H9 (cell line): ENCODE data around the gene FBL. TPM values are rescaled to one million over a fixed set of nuclear protein-coding genes. Genes with fewer than 3 reads are reported as not detected.

ENCODE experiments used
- DNase-seq: peaks from one replicate; pipeline ENCODE4 v3.0.0-alpha.2; 2017
- H2AFZ ChIP-seq: one replicate; pipeline ENCODE4 v1.6.1; 2013; ENCODE audit warnings: mild to moderate bottlenecking, low read length, control low read depth, moderate library complexity
- H2AK5ac ChIP-seq: 2 replicates; pipeline ENCODE4 v1.6.1; 2013; ENCODE audit warnings: low read length, control low read depth, mixed read lengths; ENCODE audit not compliant: insufficient read length
- H2BK120ac ChIP-seq: one replicate; pipeline ENCODE4 v1.6.1; 2013; ENCODE audit warnings: low read depth, mild to moderate bottlenecking, low read length, control low read depth, inconsistent platforms; ENCODE audit not compliant: poor library complexity, severe bottlenecking
- H2BK12ac ChIP-seq: 2 replicates; pipeline ENCODE4 v1.6.1; 2013; ENCODE audit warnings: low read length, control low read depth, mixed read lengths, low read depth; ENCODE audit not compliant: insufficient read length
- H2BK15ac ChIP-seq: 2 replicates; pipeline ENCODE4 v1.6.1; 2013; ENCODE audit warnings: low read depth, low read length, control low read depth
- H2BK20ac ChIP-seq: one replicate; pipeline ENCODE4 v1.6.1; 2013; ENCODE audit warnings: low read depth, mild to moderate bottlenecking, low read length, control low read depth, inconsistent platforms; ENCODE audit not compliant: poor library complexity, severe bottlenecking
- H2BK5ac ChIP-seq: 2 replicates; pipeline ENCODE4 v1.6.1; 2013; ENCODE audit warnings: low read length, control low read depth, mixed read lengths; ENCODE audit not compliant: insufficient read length
- H3K14ac ChIP-seq: 2 replicates; pipeline ENCODE4 v1.6.1; 2013; ENCODE audit warnings: low read length, control low read depth; ENCODE audit not compliant: insufficient read depth
- H3K18ac ChIP-seq: 2 replicates; pipeline ENCODE4 v1.6.1; 2013; ENCODE audit warnings: low read depth, mild to moderate bottlenecking, mixed read lengths, low read length, control low read depth; ENCODE audit not compliant: insufficient read length
- H3K23ac ChIP-seq: 2 replicates; pipeline ENCODE4 v1.6.1; 2013; ENCODE audit warnings: low read length, control low read depth, mixed read lengths, low read depth; ENCODE audit not compliant: insufficient read length
- H3K23me2 ChIP-seq: 2 replicates; pipeline ENCODE4 v1.6.1; 2013; ENCODE audit warnings: low read depth, mild to moderate bottlenecking, mixed read lengths, low read length, control low read depth; ENCODE audit not compliant: insufficient read length, poor library complexity, severe bottlenecking
- H3K27ac ChIP-seq: 2 replicates; pipeline ENCODE4 v1.5.1; 2013; ENCODE audit warnings: low read length, control low read depth, mixed read lengths, low read depth; ENCODE audit not compliant: insufficient read length
- H3K27me3 ChIP-seq: 2 replicates; pipeline ENCODE4 v1.6.1; 2013; ENCODE audit warnings: low read length, control low read depth, inconsistent platforms; ENCODE audit not compliant: insufficient read depth
- H3K4ac ChIP-seq: 2 replicates; pipeline ENCODE4 v1.6.1; 2013; ENCODE audit warnings: low read depth, mild to moderate bottlenecking, control low read depth, inconsistent platforms, low read length, moderate library complexity
- H3K4me1 ChIP-seq: 2 replicates; pipeline ENCODE4 v1.6.1; 2013; ENCODE audit warnings: low read length, control low read depth, inconsistent platforms; ENCODE audit not compliant: insufficient read depth
- H3K4me2 ChIP-seq: 2 replicates; pipeline ENCODE4 v1.6.1; 2013; ENCODE audit warnings: low read length, control low read depth, mixed read lengths; ENCODE audit not compliant: insufficient read length, insufficient read depth
- H3K56ac ChIP-seq: 2 replicates; pipeline ENCODE4 v1.6.1; 2013; ENCODE audit warnings: low read depth, mild to moderate bottlenecking, mixed read lengths, low read length, control low read depth; ENCODE audit not compliant: insufficient read length
- H3K79me1 ChIP-seq: 2 replicates; pipeline ENCODE4 v1.6.1; 2013; ENCODE audit warnings: low read depth, mild to moderate bottlenecking, moderate library complexity, low read length, control low read depth, inconsistent platforms; ENCODE audit not compliant: insufficient read depth, poor library complexity, severe bottlenecking
- H3K79me2 ChIP-seq: 2 replicates; pipeline ENCODE4 v1.6.1; 2013; ENCODE audit warnings: low read length, control low read depth, inconsistent platforms; ENCODE audit not compliant: insufficient read depth
- H3K9ac ChIP-seq: 2 replicates; pipeline ENCODE4 v1.6.1; 2013; ENCODE audit warnings: low read length, control low read depth, mixed read lengths; ENCODE audit not compliant: insufficient read length; ENCODE audit errors: extremely low read depth
- H3K9me3 ChIP-seq: one replicate; pipeline ENCODE4 v1.6.1; 2013; ENCODE audit warnings: low read depth, low read length, inconsistent platforms; ENCODE audit not compliant: control insufficient read depth
- H3T11ph ChIP-seq: one replicate; pipeline ENCODE4 v1.6.1; 2013; ENCODE audit warnings: mild to moderate bottlenecking, low read length, control low read depth, inconsistent platforms
- H4K20me1 ChIP-seq: one replicate; pipeline ENCODE4 v1.6.1; 2013; ENCODE audit not compliant: control insufficient read depth, insufficient read length, insufficient read depth
- H4K5ac ChIP-seq: 2 replicates; pipeline ENCODE4 v1.6.1; 2013; ENCODE audit warnings: low read depth, mild to moderate bottlenecking, mixed read lengths, low read length, control low read depth; ENCODE audit not compliant: insufficient read length
- H4K8ac ChIP-seq: replicated peaks from 2 replicates; pipeline ENCODE4 v1.6.1; 2013; ENCODE audit warnings: low read length, control low read depth, mixed read lengths, low read depth; ENCODE audit not compliant: insufficient read length
- H4K91ac ChIP-seq: 2 replicates; pipeline ENCODE4 v1.6.1; 2013; ENCODE audit warnings: low read depth, mild to moderate bottlenecking, moderate library complexity, mixed read lengths, low read length, control low read depth; ENCODE audit not compliant: insufficient read length
- H3K27ac Mint-ChIP-seq, 3 experiments: 2 replicates in 2 of 3; 3 replicates in 1 of 3; pipeline ENCODE4 v1.8.0; 2020 to 2021; ENCODE audit warnings: mixed read lengths in 3 of 3, mild to moderate bottlenecking in 1 of 3, moderate library complexity in 1 of 3
- H3K27me3 Mint-ChIP-seq: 2 replicates; pipeline ENCODE4 v1.8.0; 2021; ENCODE audit warnings: low read depth, mild to moderate bottlenecking, moderate library complexity, mixed read lengths
- H3K36me3 Mint-ChIP-seq, 3 experiments: 2 replicates in 2 of 3; 3 replicates in 1 of 3; pipeline ENCODE4 v1.8.0; 2020 to 2021; ENCODE audit warnings: low read depth in 3 of 3, mixed read lengths in 3 of 3; ENCODE audit not compliant: insufficient read depth in 1 of 3
- H3K4me1 Mint-ChIP-seq, 2 experiments: 2 replicates each; pipeline ENCODE4 v1.8.0; 2020; ENCODE audit warnings: mixed read lengths in 2 of 2
- H3K4me3 Mint-ChIP-seq, 2 experiments: 2 replicates in 1 of 2; 3 replicates in 1 of 2; pipeline ENCODE4 v1.8.0; 2020 to 2021; ENCODE audit warnings: mild to moderate bottlenecking in 2 of 2, mixed read lengths in 2 of 2, moderate library complexity in 1 of 2
- H3K9me3 Mint-ChIP-seq, 2 experiments: 2 replicates in 1 of 2; 3 replicates in 1 of 2; pipeline ENCODE4 v1.8.0; 2020; ENCODE audit warnings: mild to moderate bottlenecking in 2 of 2, mixed read lengths in 2 of 2, moderate library complexity in 1 of 2
- CTCF ChIP-seq: fragments of 200-600 bp; sonication (generic); conservative IDR thresholded peaks from 3 replicates; pipeline ENCODE4 v1.8.0; 2021; ENCODE audit warnings: antibody characterized with exemption, mild to moderate bottlenecking
- whole genome bisulfite sequencing: extraction: QIAGEN DNeasy Blood & Tissue Kit; methylation state at CpG from one replicate; pipeline ENCODE4 v1.1.7; 2013; ENCODE audit warnings: missing lambda C conversion rate, low lambda C conversion rate, mixed read lengths; ENCODE audit not compliant: insufficient read length; ENCODE audit errors: extremely low coverage; 5-methylcytosine and 5-hydroxymethylcytosine counted together
- total RNA-seq: library from RNA; stranded (reverse); gene quantifications from 2 replicates; pipeline ENCODE4 v1.2.1, GENCODE V29; 2021

FBL gene
- total RNA-seq, 1 experiment from 2014 or later, result 625 TPM

DNA sequence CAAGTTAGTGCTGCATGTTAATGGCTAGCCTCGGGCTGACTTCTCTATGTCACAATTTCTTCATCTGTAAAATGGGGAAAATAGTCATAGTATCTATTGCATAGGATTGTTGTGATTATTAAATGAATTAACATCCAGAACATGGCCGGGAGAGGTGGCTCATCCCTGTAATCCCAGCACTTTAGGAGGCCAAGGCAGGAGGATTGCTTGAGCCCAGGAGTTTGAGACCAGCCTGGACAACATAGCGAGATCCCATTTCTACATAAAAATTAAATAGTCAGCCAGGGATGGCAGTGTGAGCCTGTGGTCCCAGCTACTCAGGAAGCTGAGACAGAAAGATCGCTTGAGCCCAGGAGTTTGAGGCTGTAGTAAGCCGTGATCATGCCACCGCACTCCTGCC, 21.8 kb upstream of the FBL start:
- H3K4me2 ChIP-seq, result no peak overlapping the region
- no peak overlapping the region for H3T11ph ChIP-seq
- no peak overlapping the region for H3K23ac ChIP-seq
- no peaks in the 10 kb centered on the region for H4K20me1 ChIP-seq
- H3K27me3 ChIP-seq, result no peaks in the 10 kb centered on the region
- no peak overlapping the region for H2BK20ac ChIP-seq
- Mint-ChIP-seq H3K4me1 (peaks cover 7 to 8% of the 10 kb centered on the region in 2 experiments), H3K36me3 (no peaks in the 10 kb centered on the region; a peak in 1 of 7 replicates), H3K9me3 (no peaks in the 10 kb centered on the region), H3K27ac (no peak overlapping the region), H3K27me3 (peaks cover 20% of the 10 kb centered on the region), H3K4me3 (no peak overlapping the region)
- H4K5ac ChIP-seq, result no peak overlapping the region
- H3K23me2 ChIP-seq, result no peaks in the 10 kb centered on the region
- no peak overlapping the region for H2BK120ac ChIP-seq
- H3K14ac ChIP-seq, result no peak overlapping the region
- no peak overlapping the region for H2BK5ac ChIP-seq
- no CpG with 5 or more reads among the region's 6 CpGs for WGBS
- no peak overlapping the region for H3K9ac ChIP-seq
- DNase-seq, result no peak
- no peaks in the 10 kb centered on the region for H3K79me1 ChIP-seq
- no peak overlapping the region for H3K27ac ChIP-seq
- H3K18ac ChIP-seq, result no peak overlapping the region
- no peak overlapping the region for H4K91ac ChIP-seq
- H3K9me3 ChIP-seq, result no peaks in the 10 kb centered on the region
- no peak overlapping the region for H2AK5ac ChIP-seq
- H4K8ac ChIP-seq, result no peak overlapping the region
- no peak for TF ChIP-seq CTCF
- H3K56ac ChIP-seq, result no peak overlapping the region
- H3K4ac ChIP-seq, result no peak overlapping the region
- H3K4me1 ChIP-seq, result no peaks in the 10 kb centered on the region
- no peak overlapping the region for H2BK15ac ChIP-seq
- H2BK12ac ChIP-seq, result no peak overlapping the region
- H3K79me2 ChIP-seq, result no peaks in the 10 kb centered on the region
- no peak overlapping the region for H2AFZ ChIP-seq
